Endothelial cell (in vitro differentiated cells): ENCODE measurements around the gene CALML6. TPM values are rescaled to one million over a fixed set of nuclear protein-coding genes. Genes with fewer than 3 reads are reported as not detected.

Source experiments
- DNase-seq: peaks from one replicate; pipeline ENCODE4 v3.0.0; 2021; ENCODE audit warnings: low spot score
- H3K27ac Mint-ChIP-seq: one replicate; pipeline ENCODE4 v1.8.0; 2021; ENCODE audit warnings: mixed read lengths, inconsistent platforms; ENCODE audit not compliant: unreplicated experiment
- H3K27me3 Mint-ChIP-seq: one replicate; pipeline ENCODE4 v1.8.0; 2021; ENCODE audit warnings: mild to moderate bottlenecking, moderate library complexity, mixed read lengths, inconsistent platforms; ENCODE audit not compliant: unreplicated experiment
- H3K36me3 Mint-ChIP-seq: one replicate; pipeline ENCODE4 v1.8.0; 2021; ENCODE audit warnings: mild to moderate bottlenecking, low read depth, mixed read lengths, inconsistent platforms; ENCODE audit not compliant: unreplicated experiment
- H3K4me1 Mint-ChIP-seq: one replicate; pipeline ENCODE4 v1.8.0; 2021; ENCODE audit warnings: mild to moderate bottlenecking, mixed read lengths, inconsistent platforms; ENCODE audit not compliant: unreplicated experiment
- H3K4me3 Mint-ChIP-seq: one replicate; pipeline ENCODE4 v1.8.0; 2021; ENCODE audit warnings: mild to moderate bottlenecking, mixed read lengths, inconsistent platforms; ENCODE audit not compliant: unreplicated experiment
- H3K9me3 Mint-ChIP-seq: one replicate; pipeline ENCODE4 v1.8.0; 2021; ENCODE audit warnings: mixed read lengths, inconsistent platforms; ENCODE audit not compliant: unreplicated experiment
- total RNA-seq: library from RNA; stranded (reverse); fragmentation: NEBNext Ultra II Directional; extraction: Animal tissue kit (Norgen Biotek cat#: 25700); gene quantifications from one replicate; pipeline ENCODE4 v1.2.1, GENCODE V29; 2021; ENCODE audit not compliant: unreplicated experiment
- TF ChIP-seq, protein P1 (sequence below): fragments of 200-600 bp; sonication (generic); IDR thresholded peaks from one replicate; pipeline ENCODE4 v1.5.0; 2021; ENCODE audit warnings: antibody characterized with exemption; ENCODE audit not compliant: unreplicated experiment

Gene CALML6
- total RNA-seq, 1 donor from 2014 or later, result 0.64 TPM

DNA sequence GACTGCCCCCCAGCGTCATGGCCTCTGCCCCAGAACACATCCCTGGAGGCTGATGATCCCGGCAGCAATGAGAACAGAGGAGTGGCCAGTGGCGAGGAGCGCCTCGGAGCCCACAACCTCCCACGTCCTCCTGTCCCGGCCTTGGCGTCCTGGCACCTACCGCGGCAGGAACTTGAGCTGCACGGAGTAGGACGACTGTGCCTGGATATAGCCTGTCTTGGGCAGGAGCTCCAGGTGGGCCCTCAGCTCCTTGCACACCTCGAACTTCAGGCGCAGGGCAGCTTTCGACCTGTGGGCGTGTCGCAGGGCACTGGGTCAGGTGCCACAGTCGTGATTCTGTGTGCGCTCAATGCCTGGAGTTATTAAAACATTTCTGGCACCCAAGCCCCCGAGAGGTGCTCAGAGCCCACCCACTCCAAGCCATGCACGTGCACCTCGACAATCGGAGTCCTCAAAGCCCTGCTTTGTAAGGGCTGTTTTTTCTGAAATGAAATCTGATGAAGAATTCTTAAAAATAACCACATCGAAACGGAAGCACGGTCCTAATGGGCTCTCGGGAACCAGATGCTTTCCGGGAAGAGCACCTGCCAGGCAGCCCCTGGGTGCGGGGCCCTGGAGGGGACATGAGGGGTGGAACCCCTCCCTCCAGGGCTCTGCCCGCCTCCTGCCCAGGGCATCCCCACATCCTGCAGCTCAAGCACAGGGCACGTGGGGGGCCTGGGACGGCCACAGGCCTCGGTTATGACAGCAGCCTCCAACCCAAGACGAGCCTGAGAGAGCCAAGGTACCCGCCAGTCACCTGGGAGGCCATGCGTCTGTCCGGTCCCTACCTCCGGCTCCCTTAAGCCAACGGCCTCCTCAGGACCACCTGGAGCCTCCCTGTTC, 27.1 kb downstream of the CALML6 start:
- DNase-seq, result no peak
- peaks cover 1% of the 10 kb centered on the region for H3K27me3 Mint-ChIP-seq
- TF ChIP-seq, protein P1, sequence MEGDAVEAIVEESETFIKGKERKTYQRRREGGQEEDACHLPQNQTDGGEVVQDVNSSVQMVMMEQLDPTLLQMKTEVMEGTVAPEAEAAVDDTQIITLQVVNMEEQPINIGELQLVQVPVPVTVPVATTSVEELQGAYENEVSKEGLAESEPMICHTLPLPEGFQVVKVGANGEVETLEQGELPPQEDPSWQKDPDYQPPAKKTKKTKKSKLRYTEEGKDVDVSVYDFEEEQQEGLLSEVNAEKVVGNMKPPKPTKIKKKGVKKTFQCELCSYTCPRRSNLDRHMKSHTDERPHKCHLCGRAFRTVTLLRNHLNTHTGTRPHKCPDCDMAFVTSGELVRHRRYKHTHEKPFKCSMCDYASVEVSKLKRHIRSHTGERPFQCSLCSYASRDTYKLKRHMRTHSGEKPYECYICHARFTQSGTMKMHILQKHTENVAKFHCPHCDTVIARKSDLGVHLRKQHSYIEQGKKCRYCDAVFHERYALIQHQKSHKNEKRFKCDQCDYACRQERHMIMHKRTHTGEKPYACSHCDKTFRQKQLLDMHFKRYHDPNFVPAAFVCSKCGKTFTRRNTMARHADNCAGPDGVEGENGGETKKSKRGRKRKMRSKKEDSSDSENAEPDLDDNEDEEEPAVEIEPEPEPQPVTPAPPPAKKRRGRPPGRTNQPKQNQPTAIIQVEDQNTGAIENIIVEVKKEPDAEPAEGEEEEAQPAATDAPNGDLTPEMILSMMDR, result no peak
- H3K4me1 Mint-ChIP-seq, result no peaks in the 10 kb centered on the region
- H3K27ac Mint-ChIP-seq, result no peak overlapping the region
- H3K36me3 Mint-ChIP-seq, result no peaks in the 10 kb centered on the region
- no peak overlapping the region for H3K4me3 Mint-ChIP-seq
- no peaks in the 10 kb centered on the region for H3K9me3 Mint-ChIP-seq

GRCh38 chr1:1942753-1943656, 27.9 kb downstream of the CALML6 start:
- Mint-ChIP-seq H3K9me3 (no peaks in the 10 kb centered on the region), H3K4me1 (no peaks in the 10 kb centered on the region), H3K27me3 (peaks cover 3% of the 10 kb centered on the region), H3K36me3 (no peaks in the 10 kb centered on the region), H3K4me3 (no peak overlapping the region), H3K27ac (no peak overlapping the region)
- no peak for DNase-seq
- TF ChIP-seq, protein P1, result no peak

GRCh38 chr1:1943834-1944570, 28.9 kb downstream of the CALML6 start:
- H3K27ac Mint-ChIP-seq, result no peak overlapping the region
- TF ChIP-seq, protein P1, result peak; percentile 87
- no peak overlapping the region for H3K4me3 Mint-ChIP-seq
- H3K27me3 Mint-ChIP-seq, result peaks cover 3% of the 10 kb centered on the region
- no peaks in the 10 kb centered on the region for H3K9me3 Mint-ChIP-seq
- H3K4me1 Mint-ChIP-seq, result no peaks in the 10 kb centered on the region
- no peaks in the 10 kb centered on the region for H3K36me3 Mint-ChIP-seq
- DNase-seq, result peak; percentile 85

- H3K9me3 Mint-ChIP-seq, result no peaks in the 10 kb centered on the region
- H3K36me3 Mint-ChIP-seq, result no peaks in the 10 kb centered on the region
- H3K4me3 Mint-ChIP-seq, result no peak overlapping the region
- no peak overlapping the region for H3K27ac Mint-ChIP-seq
- H3K4me1 Mint-ChIP-seq, result no peaks in the 10 kb centered on the region
- no peak for DNase-seq
- TF ChIP-seq, protein P1, result no peak
- peaks cover 3% of the 10 kb centered on the region for H3K27me3 Mint-ChIP-seq
Measured at GRCh38 chr1:1945782-1946393, 30.8 kb downstream of the CALML6 start.
